ENCODE data around the gene LY6G5C. TPM values are rescaled to one million over a fixed set of nuclear protein-coding genes. Genes with fewer than 3 reads are reported as not detected.
A peak's percentile ranks its signal among the peaks of the same experiment; 100 is the strongest.

LY6G5C gene, protein sequence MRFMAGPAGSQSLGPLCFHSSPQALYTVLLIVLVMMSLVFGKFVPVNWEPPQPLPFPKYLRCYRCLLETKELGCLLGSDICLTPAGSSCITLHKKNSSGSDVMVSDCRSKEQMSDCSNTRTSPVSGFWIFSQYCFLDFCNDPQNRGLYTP
- total RNA-seq (2014; rRNA removed; shearing (Covaris generic); ENCODE audit: low replicate concordance) = 0.30 TPM in 1 of 2 replicates, not detected in the other

GRCh38 chr6:31680226-31681134, at the start of gene LY6G5C:
LY6G5C (minus strand) TSS chr6:31681067; CDS start chr6:31680373, 694 bp downstream.
- in situ Hi-C loops (cut with HindIII; ENCODE audit: low pct_unique_long_range_greater_than_20kb, low sequenced_read_pairs) = no loop called here
- peak; percentile 84 for DNase-seq (ENCODE audit: low read depth)

GRCh38 chr6:31729979-31730630, 49.2 kb upstream of the LY6G5C start:
- peak; percentile 90 for DNase-seq (ENCODE audit: low read depth)

GRCh38 chr6:31729515-31729978, 48.7 kb upstream of the LY6G5C start:
- peak; percentile 94 for DNase-seq (ENCODE audit: low read depth)
- in situ Hi-C loops (cut with HindIII; ENCODE audit: low pct_unique_long_range_greater_than_20kb, low sequenced_read_pairs) = no loop called here

More at GRCh38 chr6:31729979-31730630, 49.2 kb upstream of the LY6G5C start:
- in situ Hi-C loops (cut with HindIII; ENCODE audit: low pct_unique_long_range_greater_than_20kb, low sequenced_read_pairs) = no loop called here

DNA sequence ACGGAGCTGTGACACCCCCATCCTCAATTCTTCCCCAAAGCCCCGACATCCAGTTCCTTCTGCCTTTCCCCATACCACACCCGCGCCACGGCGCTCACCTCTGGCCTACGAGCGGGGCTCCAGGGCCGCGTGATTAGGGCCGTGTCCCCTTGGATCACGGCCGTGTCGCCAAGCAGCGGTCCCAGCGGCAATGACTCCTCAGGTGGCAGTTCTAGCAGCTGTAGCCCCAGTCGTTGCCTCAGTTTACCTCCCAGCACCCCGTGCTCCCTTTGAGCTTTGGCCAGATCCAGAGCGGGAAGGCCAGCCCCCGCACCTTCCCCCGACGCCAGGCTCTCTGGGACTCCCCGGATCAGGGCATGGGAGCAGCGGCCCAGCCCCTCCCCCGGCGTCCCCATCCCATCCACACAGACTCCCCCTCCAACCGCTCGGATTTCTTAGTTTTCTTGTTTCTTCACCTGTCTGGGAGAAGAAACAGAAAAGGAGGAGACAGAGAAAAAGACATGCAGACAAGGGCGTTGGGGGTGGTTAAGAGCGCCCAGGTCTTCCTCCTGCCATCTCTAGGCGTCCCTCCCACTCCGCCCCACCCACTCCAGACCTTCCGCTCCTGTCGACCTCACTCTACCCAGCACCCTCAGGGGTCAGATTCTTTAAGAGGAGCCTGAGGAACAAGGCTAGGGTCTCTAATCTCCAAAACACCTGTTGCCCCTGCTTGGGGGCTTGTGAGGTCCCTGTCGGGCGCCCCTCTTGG, 48.1 kb upstream of the LY6G5C start, which contains the start of gene DDAH2:
Gene DDAH2, minus strand, starts transcription at position 533 of the 748 bp plus-strand sequence. Its CDS starts 138 bp downstream, at position 395.
- in situ Hi-C loops (cut with HindIII; ENCODE audit: low pct_unique_long_range_greater_than_20kb, low sequenced_read_pairs) = no loop called here
- no peak for DNase-seq (ENCODE audit: low read depth)

GRCh38 chr6:31727717-31728671, 47.1 kb upstream of the LY6G5C start:
- no peak for DNase-seq (ENCODE audit: low read depth)
- in situ Hi-C loops (cut with HindIII; ENCODE audit: low pct_unique_long_range_greater_than_20kb, low sequenced_read_pairs) = no loop called here

DNA sequence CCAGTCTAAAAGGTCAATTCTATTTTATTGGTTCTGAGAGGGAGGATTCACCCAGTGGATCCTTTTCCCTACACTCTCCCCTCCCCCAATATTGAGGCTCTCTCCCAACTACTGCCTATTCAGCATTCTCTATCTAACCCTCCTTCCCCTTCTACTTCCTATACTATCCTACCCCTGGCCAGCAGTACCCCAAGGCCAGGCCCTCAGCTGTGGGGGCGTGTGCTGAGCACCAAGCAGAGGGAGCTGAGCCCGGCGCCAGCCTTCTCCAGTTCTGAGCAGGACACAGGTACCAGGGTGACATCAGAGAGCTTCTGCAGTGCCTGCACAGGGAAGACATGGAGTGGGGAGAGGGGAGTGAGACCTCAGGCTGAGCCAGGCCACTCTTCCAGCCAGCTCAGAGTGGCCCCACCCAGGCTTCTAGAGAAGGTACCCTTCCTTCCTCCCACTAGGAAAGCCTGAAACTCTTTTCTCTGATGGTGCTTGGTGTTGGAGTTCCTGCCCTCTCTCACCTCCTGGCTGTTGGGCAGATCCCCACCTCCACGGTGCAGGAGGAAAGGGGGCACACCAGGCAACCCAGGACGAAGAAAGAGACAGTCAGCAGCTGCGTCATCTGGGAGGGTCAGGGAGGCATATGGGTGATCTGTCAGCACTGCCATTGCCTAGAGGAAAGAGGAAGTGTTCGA, 46.3 kb upstream of the LY6G5C start:
- no peak for DNase-seq (ENCODE audit: low read depth)
- in situ Hi-C loops (cut with HindIII; ENCODE audit: low pct_unique_long_range_greater_than_20kb, low sequenced_read_pairs) = no loop called here

GRCh38 chr6:31725502-31726350, 44.9 kb upstream of the LY6G5C start:
- in situ Hi-C loops (cut with HindIII; ENCODE audit: low pct_unique_long_range_greater_than_20kb, low sequenced_read_pairs) = no loop called here

GRCh38 chr6:31723980-31724691, 43.3 kb upstream of the LY6G5C start:
- in situ Hi-C loops (cut with HindIII; ENCODE audit: low pct_unique_long_range_greater_than_20kb, low sequenced_read_pairs) = no loop called here
- DNase-seq (ENCODE audit: low read depth) = no peak

More at GRCh38 chr6:31725502-31726350, 44.9 kb upstream of the LY6G5C start:
- no peak for DNase-seq (ENCODE audit: low read depth)

DNA sequence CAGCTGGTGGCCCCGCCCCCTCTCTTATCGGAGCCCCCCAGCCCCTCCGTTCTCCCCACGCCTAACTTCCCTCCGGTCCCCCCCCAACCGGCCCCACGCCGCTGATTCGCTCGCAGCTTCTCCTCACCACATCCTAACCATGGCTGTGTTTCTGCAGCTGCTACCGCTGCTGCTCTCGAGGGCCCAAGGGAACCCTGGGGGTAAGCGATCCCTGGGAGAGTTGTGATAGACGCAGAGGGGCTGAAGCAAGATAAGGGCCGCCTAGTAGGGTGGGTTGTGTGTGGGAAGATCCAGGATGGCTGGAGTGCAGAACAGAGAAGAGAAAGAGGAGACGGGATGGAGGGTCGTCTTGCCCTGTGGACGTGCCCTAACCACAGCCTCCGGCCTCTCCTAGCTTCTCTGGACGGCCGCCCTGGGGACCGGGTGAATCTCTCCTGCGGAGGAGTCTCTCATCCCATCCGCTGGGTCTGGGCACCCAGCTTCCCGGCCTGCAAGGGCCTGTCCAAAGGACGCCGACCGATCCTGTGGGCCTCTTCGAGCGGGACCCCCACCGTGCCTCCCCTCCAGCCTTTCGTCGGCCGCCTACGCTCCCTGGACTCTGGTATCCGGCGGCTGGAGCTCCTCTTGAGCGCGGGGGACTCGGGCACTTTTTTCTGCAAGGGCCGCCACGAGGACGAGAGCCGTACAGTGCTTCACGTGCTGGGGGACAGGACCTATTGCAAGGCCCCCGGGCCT, 42.5 kb upstream of the LY6G5C start, which contains the start of gene MPIG6B:
Gene MPIG6B, plus strand, starts transcription at position 129 of the 735 bp plus-strand sequence. Its CDS starts 11 bp downstream, at position 140.
- in situ Hi-C loops (cut with HindIII; ENCODE audit: low pct_unique_long_range_greater_than_20kb, low sequenced_read_pairs) = no loop called here

GRCh38 chr6:31722173-31722572, 41.3 kb upstream of the LY6G5C start:
- DNase-seq (ENCODE audit: low read depth) = no peak
- in situ Hi-C loops (cut with HindIII; ENCODE audit: low pct_unique_long_range_greater_than_20kb, low sequenced_read_pairs) = no loop called here

More for the DNA sequence above, 42.5 kb upstream of the LY6G5C start, which contains the start of gene MPIG6B:
- no peak for DNase-seq (ENCODE audit: low read depth)

GRCh38 chr6:31721351-31722020, 40.6 kb upstream of the LY6G5C start, which contains the start of gene LY6G6C:
LY6G6C (minus strand) TSS chr6:31721746; CDS start chr6:31721679, 67 bp downstream.
- in situ Hi-C loops (cut with HindIII; ENCODE audit: low pct_unique_long_range_greater_than_20kb, low sequenced_read_pairs) = no loop called here
- no peak for DNase-seq (ENCODE audit: low read depth)

- no peak for DNase-seq (ENCODE audit: low read depth)
- in situ Hi-C loops (cut with HindIII; ENCODE audit: low pct_unique_long_range_greater_than_20kb, low sequenced_read_pairs) = no loop called here
Observed at GRCh38 chr6:31720196-31720770, 39.4 kb upstream of the LY6G5C start.

- in situ Hi-C loops (cut with HindIII; ENCODE audit: low pct_unique_long_range_greater_than_20kb, low sequenced_read_pairs) = no loop called here
- DNase-seq (ENCODE audit: low read depth) = no peak
Observed at GRCh38 chr6:31719001-31719400, 38.1 kb upstream of the LY6G5C start.
